GM20431 (cell line): Measurements from ENCODE around the gene MAGOHB.
"Not testable (repeated sequence)": the region's sequence is repeated elsewhere in the genome, so short reads cannot be mapped to it uniquely, and the experiment has no call there.

ENCODE experiments used
- in situ Hi-C: fragments of 300-500 bp; cut with MseI, MboI; formaldehyde crosslinking; loops from one replicate; pipeline ENCODE4 v1.15.0; 2020; ENCODE audit warnings: low sequenced_read_pairs; ENCODE audit not compliant: unreplicated experiment

Gene MAGOHB

GRCh38 chr12:10613349-10614055, at the start of gene MAGOHB:
MAGOHB (minus strand) TSS chr12:10613609; CDS start chr12:10613532, 77 bp downstream.
- in situ Hi-C loops: no loop called here

DNA sequence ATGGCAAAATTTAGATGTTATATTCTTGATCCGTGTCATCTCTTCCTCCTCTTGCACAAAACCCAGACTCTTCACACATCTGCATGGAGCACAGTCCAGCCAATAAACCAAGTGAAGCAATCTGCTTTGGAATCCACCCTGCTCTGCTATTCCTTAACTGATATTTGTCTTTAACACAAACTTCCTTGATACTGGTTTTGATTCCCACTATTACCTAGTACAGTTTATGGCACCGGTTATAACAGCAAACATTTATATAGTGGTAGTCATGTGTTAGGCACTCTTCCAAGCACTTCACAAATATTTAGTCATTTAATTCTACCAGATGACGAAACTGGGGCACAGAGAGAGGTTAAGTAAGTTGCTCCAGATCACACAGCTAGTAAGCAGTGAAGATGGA, 47.9 kb upstream of the MAGOHB start:
- in situ Hi-C loops: no loop called here

DNA sequence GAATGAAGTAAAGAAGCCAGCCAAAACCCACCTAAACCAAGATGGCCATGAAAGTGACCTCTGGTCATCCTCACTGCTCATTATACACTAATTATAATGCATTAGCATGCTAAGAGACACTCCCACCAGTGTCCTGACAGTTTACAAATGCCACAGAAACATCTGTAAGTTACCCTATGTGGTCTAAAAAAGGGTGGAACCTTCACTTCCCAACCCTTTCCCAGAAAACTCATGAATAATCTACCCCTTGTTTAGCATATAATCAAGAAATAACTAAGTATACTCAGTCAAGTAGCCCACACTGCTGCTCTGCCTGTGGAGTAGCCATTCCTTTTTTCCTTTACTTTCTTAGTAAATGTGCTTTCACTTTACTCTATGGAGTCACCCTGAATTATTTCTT, 40.6 kb upstream of the MAGOHB start:
- in situ Hi-C loops: no loop called here

GRCh38 chr12:10652192-10652591, 38.8 kb upstream of the MAGOHB start:
- in situ Hi-C loops: no loop called here

GRCh38 chr12:10646576-10646975, 33.2 kb upstream of the MAGOHB start:
- in situ Hi-C loops: not testable (repeated sequence)

GRCh38 chr12:10645910-10646309, 32.5 kb upstream of the MAGOHB start:
- in situ Hi-C loops: no loop called here

GRCh38 chr12:10641735-10642500, 28.5 kb upstream of the MAGOHB start:
- in situ Hi-C loops: no loop called here

DNA sequence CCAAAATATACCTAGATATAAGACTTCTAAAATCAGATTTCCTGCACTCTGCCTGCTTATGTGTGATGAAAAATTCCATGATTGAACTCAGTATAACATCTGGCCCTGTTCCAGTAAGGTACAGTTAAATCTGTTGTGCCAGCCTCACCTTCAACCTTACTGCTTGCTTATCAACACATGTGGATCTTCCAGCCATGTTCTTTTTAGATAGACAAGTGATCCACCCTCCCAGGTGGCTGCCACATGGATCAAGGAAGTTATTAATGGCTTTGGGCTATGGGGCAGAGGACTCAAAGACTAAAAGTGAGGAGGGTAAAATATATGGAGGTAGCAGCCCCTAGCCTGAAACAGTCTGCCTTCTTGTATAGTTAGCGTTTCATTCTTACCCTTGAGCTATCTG, 25.3 kb upstream of the MAGOHB start:
- in situ Hi-C loops: no loop called here

- in situ Hi-C loops: no loop called here
Observed at GRCh38 chr12:10636611-10637010, 23.2 kb upstream of the MAGOHB start.

- in situ Hi-C loops: no loop called here
Observed at GRCh38 chr12:10636124-10636523, 22.7 kb upstream of the MAGOHB start.

GRCh38 chr12:10635306-10635705, 21.9 kb upstream of the MAGOHB start:
- in situ Hi-C loops: no loop called here

GRCh38 chr12:10634427-10634826, 21.0 kb upstream of the MAGOHB start:
- in situ Hi-C loops: no loop called here

GRCh38 chr12:10633541-10633940, 20.1 kb upstream of the MAGOHB start:
- in situ Hi-C loops: no loop called here

DNA sequence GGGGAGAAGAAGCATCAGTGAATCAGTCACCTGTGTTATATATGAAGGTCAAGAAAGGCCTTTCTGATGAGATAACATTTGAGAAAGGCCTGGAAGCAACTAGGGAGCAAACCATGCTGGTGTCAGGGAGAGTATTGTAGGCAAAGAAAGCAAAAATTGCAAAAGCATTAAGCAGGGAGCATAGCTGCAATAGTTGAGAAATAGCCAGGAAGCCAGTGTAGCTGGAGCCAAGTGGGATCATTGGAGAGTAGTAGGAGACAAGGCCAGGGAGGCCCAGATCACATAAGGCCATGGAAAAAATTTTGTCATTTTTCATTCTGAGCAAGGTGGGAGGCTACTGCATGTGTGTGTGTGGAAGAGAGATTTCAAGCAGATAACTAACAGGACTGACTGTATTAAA, 18.8 kb upstream of the MAGOHB start:
- in situ Hi-C loops: no loop called here

DNA sequence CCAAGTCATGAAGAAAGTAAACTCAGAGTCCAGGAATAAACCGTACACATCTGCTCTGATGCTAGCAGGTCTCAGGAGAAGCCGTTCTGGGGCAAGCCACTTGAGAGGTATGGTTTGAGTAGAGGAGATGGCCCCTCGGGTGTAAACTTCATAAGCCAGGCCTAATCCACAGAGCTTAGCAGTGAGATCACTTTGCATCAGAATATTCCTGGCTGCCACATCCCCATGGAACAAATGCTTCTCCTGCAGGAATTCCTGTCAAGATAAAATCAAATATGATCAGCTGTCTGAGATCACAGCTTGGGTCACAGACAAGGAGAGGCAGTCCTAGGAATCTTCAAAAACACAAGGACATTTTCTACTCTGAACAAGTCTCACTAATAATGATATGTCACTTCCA, 11.2 kb upstream of the MAGOHB start:
- in situ Hi-C loops: no loop called here

DNA sequence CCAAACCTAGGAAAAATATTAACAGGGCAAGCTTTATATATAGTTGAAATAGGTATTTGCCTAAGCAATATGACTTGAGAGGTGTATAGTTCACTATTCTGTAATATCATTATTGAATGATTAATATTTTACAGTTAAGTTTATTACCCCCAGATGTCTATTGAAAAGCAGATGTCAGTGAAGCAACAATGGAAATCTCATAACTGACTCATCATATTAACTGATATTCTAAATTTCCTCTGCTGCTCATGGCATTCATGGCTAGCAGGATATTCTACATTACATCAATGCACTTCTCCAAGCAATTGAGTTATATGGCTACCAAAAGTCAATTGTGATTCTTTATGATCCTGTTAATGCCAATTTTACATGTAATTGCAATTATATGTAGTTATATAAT, 9.7 kb upstream of the MAGOHB start:
- in situ Hi-C loops: no loop called here

DNA sequence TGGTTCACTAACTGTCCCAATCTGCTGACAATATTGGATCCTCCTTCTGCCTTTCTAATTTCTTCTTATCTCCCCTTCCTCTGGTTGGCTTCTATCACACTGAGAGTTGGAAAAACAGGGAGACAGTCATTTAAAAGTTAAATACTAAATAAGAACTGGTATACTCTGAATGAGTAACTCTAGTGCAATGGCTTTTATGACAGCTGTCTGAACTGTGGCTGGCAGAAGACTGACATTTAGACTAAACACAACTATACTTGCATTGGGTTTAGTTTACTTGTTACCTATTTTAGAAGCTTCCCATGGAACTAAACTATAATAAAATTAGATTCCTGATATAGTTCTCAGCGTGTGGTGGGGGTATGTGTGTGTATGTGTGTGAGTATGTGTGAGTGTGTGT, 7.9 kb upstream of the MAGOHB start:
- in situ Hi-C loops: no loop called here

- in situ Hi-C loops: no loop called here
Observed at GRCh38 chr12:10620078-10620779, 6.8 kb upstream of the MAGOHB start.

GRCh38 chr12:10618338-10618987, 5.1 kb upstream of the MAGOHB start:
- in situ Hi-C loops: no loop called here

DNA sequence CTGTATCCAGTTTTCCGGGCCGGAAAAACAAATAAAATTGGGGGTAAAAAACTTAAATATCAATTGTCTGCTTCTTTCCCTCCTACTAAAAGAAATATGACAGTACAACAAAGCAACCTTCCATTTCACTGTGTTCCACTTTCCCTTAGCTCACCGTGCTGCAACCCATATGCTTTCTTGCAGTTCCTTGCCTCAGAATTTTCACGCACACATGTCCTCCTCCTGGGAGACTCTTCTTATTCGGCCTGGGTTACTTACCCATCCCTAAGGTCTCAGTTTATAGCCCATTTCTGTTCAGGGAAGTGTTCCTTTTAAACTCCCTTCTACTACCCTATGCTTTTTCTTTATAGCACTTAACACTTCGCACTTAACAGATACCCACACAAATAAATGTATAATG, 4.5 kb upstream of the MAGOHB start:
- in situ Hi-C loops: no loop called here

GRCh38 chr12:10615532-10615931, 2.1 kb upstream of the MAGOHB start:
- in situ Hi-C loops: no loop called here
